GM18508 (cell line): ENCODE measurements around the gene IKZF4.
"Not testable (repeated sequence)": the region's sequence is repeated elsewhere in the genome, so short reads cannot be mapped to it uniquely, and the experiment has no call there.

ENCODE experiments used
- ATAC-seq: cut with Tn5 transposase; IDR thresholded peaks from one replicate; pipeline ENCODE4 v1.9.1; 2021; ENCODE audit warnings: moderate number of reproducible peaks; ENCODE audit not compliant: insufficient read depth, unreplicated experiment

The IKZF4 gene

DNA sequence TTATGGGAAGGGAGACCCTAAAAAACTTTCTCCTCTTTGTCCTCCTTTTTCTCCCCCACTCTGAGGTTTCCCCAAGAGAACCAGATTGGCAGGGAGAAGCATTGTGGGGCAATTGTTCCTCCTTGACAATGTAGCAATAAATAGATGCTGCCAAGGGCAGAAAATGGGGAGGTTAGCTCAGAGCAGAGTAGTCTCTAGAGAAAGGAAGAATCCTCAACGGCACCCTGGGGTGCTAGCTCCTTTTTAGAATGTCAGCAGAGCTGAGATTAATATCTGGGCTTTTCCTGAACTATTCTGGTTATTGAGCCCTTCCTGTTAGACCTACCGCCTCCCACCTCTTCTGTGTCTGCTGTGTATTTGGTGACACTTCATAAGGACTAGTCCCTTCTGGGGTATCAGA, 16.3 kb downstream of the IKZF4 start:
- no peak for ATAC-seq

DNA sequence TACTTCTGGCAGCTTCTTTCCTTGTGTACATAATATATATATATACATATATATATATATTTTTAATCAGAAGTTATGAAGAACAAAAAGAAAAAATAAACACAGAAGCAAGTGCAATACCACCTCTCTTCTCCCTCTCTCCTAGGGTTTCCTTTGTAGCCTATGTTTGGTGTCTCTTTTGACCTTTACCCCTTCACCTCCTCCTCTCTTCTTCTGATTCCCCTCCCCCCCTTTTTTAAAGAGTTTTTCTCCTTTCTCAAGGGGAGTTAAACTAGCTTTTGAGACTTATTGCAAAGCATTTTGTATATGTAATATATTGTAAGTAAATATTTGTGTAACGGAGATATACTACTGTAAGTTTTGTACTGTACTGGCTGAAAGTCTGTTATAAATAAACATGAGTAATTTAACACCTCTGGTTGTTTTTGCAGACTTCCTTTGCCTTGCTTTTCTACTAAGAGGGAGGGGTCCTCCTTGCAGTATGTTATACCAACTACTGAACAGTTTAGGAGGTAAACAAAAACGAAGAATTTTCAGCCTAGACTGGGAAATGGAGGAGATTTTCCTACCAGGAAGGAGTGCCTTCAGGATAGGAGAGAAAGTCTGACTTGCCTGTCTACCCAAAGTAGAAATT, 17.3 kb downstream of the IKZF4 start:
- ATAC-seq: no peak

DNA sequence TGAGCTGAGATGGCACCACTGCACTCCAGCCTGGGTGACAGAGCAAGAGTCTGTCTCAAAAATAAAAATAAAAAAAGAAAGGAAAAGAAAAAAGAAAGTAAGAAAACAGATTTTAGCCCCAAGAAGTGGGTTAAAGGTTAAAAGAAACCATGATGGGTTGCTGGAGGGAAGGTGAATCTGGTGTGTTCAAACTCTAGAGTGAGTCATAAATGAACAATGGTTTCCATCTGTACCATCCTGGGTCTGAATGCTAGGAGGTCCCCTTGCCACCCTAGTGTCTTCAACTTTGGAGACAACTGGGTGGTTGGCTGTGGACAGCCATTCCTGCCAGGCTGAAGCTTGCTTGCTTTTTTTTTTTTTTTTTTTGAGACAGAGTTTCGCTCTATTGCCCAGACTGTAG, 19.3 kb downstream of the IKZF4 start:
- no peak for ATAC-seq

DNA sequence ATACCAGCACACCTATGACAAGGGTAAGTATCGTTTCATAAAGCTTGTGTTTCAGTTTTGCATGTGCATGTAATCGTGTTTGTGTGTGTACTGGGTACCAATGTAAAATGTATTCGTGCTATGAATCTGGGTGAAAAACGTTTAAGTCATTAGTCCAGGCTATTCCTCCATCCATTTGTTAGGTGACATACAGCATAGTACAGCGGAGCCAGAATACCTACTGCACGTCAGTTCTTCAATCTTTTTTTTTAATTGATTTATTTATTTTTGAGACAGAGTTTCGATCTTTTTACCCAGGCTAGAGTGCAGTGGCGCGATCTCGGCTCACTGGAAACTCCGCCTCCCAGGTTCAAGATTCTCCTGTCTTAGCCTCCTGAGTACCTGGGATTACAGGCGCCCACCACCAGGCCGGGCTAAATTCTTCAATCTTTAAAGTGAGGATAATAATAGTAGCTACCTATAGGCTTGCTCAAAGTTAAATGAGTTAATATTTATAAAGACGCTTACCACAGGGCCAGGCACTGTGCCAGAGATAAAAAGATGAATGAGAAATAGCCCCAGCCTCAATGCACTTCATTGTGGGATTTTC, 20.2 kb downstream of the IKZF4 start:
- ATAC-seq: no peak

DNA sequence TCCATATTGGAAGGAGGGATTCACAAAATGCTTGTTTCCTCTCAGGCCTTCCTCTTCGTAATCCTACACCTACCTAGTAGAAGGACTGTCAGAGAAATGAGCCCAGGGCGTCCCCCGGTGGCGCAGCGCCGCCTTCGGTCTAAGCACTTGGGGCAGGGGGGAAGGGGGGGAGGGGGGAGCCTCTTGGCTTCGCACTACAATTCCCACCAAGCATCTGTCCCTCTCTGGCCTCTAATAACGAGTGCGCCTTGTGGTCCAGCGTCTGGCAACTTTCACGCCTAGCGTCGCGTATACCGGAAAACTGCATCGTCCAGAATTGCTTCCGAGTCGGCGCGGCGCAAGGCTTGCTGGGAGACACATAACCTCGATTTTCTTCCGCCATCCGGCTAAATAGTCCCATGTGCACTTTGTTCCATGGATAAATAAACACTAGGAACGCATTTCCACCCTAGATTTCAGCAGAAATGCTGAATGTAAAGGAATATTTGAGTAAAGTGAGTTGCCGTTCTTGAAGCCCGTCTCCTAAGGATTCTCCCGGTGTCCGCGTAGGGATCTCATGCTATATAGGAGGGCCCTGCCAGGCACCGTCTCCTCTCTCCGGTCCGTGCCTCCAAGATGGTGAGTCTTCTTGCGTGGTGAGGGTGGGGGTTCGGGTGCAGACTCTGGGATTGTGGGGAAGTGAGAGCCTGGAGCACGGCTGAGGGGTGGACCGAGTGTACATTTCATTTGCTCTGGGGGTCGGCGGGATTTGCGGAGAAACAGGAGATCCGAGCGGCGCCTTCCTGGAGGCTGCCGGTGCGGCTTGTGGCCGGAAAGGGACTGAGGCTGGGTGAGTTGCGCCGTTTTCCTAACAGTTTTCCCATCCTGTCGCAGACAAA, 20.9 kb downstream of the IKZF4 start, which contains the start of gene RPS26:
RPS26 (plus strand) TSS at position 367 of the 878 bp plus-strand sequence; CDS start at position 616, 249 bp downstream.
- peak; percentile 89 for ATAC-seq

DNA sequence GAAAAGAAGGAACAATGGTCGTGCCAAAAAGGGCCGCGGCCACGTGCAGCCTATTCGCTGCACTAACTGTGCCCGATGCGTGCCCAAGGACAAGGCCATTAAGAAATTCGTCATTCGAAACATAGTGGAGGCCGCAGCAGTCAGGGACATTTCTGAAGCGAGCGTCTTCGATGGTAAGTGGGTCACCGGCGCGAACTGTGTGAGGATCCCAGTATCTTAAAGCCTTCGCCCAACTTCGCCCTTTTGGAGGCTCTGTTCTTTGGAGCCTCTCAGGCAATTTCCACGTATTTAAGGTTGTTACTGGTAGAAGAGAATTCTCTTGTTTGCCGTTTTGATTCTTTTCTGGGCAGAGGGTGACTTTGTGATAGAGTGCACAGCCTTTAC, 21.6 kb downstream of the IKZF4 start:
- not testable (repeated sequence) for ATAC-seq

DNA sequence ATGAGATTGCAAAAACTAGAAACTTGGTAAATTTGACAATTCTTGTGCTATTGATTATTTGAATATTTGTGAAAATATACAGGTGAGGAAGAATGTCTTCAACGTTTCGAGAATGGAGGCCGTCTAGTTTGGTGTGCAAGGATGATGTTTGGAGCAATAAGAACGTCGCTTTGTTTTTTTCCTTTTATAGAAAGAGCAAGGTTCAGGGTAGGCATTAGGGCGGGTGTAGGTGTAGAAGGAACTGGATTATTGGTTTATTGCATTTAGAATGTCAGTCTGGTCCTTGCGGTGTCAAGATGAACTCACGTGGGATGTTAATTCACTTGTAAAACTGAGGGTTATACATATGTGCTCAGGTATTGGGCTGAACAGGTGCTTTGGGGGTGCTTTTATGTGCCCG, 22.0 kb downstream of the IKZF4 start:
- no peak for ATAC-seq

DNA sequence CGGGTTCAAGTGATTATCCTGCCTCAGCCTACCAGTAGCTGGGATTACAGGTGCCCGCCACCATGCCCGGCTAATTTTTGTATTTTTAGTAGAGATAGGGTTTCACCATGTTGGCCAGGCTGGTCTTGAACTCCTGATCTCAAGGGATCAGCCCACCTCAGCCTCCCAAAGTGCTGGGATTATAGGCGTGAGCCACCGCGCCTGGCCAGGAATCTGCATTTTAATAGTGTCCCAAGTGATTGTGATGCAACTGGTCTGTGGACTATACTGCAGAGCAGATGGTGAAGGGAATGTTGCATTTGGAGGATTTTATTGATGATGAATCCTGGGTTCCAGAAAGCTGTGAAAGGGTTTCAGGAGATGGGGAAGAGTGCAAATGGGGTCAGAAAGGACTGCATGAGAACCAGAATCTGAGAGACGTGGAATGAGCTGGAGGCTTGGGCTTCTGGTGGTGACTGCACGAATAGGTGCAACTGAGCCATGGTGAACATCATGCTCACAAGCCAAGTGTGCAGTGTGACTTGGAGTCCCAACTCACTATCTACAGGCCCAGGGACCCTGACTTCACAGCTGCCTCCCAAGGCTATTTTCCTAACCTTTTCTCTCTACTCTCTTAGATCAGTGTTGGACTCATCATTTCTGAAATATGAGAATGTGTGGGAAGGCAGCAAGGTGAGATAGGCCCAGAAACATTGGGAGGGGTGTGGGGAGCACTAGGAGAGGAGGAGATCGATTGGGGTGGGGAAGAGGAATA, 25.4 kb downstream of the IKZF4 start:
- ATAC-seq: no peak

DNA sequence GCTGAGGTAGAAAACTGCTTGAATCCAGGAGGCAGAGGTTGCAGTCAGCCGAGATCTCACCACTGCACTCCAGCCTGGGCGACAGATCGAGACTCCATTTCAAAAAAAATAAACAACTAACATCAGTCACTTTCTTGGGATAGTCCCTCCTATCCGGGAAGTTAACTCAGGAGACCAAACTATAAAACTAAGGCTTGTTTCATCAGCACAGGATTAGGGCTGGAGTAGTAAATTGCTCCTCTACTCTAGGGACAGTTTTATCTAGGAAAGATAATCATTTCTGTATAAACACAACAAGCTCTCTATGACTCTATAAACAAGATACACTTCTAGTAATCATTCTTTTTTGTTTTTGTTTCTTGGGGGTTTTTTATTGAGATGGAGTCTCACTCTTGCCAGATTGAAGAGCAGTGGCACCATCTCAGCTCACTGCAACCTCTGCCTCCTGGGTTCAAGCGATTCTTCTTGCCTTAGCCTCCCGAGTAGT, 32.6 kb downstream of the IKZF4 start:
- no peak for ATAC-seq

DNA sequence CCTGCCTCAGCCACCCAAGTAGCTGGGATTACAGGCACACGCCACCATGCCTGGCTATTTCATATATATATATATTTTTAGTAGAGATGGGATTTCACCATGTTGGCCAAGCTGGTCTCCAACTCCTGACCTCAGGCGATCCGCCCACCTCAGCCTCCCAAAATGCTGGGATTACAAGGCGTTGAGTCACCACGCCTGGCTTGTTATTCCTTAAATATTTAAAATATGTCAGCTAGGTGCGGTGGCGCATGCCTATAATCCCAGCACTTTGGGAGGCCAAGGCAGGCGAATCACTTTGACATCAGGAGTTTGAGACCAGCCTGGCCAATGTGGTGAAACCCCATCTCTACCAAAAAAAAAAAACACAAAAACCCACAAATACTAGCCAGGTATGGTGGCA, 39.1 kb downstream of the IKZF4 start:
- ATAC-seq: not testable (repeated sequence)

DNA sequence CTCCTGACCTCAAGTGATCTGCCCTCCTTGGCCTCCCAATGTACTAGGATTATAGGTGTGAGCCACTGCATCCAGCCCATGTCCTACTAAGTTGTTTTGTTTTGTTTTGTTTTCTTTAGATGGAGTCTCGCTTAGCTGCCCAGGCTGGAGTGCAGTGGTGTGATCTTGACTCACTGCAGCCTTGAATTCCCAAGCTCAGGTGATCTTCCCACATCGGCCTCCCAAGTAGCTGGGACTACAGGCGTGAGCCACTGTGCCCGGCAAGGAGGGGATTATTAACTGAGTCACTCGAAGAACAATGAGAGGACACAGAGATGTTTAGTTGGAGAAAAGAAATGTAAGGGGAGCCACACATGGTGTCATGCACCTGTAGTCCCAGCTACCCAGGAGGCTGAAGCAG, 41.1 kb downstream of the IKZF4 start:
- no peak for ATAC-seq

DNA sequence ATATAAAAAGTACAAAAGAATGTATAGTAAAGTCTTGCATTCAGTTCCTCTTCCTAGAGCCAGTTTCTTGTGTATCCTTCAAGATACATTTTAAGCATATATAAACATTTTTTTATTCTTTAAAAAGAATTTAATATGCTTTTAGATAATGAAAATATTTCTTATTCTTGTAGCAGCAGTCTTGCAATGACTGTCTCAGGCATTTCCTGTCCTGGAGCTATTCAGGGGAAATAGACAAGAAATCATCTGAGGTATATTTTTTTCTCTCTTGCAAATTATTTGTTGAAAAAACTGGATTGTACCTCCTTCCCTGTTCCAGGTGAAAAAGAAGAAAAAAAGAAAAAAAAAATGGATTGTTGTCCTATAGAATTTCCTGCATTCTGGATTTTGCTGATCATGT, 42.2 kb downstream of the IKZF4 start:
- ATAC-seq: no peak

DNA sequence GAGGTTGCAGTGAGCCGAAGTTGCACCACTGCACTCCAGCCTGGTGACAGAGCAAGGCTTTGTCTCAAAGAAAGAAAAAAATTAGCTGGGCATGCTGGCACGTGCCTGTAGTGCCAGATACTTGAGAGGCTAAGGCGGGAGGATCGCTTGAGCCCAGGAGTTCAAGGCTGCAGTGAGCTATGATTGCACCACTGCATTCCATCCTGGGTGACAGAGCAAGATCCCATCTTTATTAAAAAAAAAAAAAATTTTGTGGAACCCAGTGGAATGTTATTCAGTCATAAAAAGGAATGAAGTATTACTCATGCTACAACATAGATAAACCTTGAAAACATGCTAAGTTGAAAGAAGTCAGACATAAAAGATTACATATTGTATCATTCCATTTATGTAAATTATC, 50.8 kb downstream of the IKZF4 start:
- no peak for ATAC-seq

DNA sequence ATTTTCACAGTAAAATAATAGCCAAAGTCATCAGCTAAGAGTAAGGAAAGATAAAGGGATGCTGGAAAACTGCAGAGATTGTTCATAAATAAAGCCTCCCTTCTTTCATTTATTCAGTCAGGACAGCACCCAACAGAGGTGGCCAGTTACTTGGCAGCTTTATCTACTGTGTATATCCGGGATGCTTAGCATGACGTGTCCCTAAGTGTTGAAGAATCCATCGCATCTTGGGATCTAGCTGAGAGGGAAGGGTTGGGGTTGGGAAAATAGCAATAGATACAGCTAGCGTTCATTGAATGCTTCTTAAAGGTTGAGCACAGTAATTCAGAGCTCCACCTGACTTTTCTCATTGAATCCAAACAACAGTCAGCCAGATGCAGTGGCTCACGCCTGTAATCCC, 53.6 kb downstream of the IKZF4 start:
- ATAC-seq: no peak

DNA sequence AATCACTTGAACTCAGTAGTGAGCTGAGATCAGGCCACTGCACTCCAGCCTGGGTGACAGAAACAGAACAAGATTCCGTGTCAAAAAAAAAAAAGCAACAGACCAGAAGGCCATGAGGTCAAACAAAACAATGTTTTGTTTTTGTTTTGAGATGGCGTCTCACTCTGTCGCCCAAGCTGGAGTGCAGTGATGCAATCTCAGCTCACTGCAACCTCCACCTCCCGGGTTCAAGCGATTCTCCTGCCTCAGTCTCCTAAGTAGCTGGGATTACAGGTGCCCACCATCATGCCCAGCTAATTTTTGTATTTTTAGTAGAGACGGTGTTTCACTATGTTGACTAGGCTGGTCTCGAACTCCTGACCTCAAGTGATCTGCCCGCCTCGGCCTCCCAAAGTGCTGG, 57.1 kb downstream of the IKZF4 start:
- not testable (repeated sequence) for ATAC-seq

DNA sequence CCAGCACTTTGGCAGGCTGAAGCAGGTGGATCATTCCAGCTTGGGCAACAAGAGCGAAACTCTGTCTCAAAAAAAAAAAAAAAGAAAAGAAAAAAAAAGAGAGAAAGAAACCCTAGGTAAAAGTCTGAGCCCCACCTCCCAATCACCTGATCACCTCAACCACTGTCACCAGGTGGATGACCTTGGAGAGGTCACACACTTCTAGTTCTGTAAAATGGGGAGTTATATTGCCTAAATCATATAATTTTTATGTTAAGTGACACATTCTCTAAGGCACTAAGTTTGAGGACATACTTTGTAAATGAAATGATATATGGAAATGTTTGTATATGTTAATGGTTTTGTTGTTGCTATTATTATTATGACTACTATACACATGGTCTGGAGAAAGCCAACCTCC, 57.6 kb downstream of the IKZF4 start:
- ATAC-seq: no peak

DNA sequence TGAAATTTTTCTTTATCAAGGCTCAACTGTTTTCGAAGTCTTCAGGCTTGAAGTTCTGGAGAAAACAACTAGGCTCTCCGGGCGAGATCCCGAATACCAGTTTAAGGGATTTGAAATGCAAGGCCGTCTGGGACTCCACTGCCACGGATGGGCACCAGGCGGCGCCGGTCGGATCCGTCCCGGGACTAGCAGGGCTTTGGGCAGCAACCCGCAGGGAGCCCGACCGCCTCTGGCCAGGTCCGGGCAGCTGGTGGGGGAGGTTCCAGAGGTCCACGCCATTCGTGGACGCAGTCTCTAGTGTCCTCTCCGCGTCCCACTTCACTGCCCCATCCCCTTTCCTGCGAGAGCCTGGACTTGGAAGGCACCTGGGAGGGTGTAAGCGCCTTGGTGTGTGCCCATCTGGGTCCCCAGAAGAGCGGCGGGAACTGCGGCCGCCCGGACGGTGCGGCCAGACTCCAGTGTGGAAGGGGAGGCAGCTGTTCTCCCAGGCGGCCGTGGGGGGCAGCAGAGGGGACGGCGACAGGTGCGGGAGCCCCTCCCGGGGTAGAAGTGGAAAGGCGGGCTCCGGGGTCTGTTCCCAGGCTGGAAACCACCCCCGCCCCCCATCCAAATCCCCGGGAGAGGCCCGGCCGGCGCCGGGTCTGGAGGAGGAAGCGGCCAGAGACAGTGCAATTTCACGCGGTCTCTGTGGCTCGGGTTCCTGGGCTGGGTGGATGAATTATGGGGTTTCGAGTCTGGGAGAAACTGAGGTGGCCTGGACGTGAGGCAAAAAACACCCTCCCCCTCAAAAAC, 58.3 kb downstream of the IKZF4 start:
- no peak for ATAC-seq

DNA sequence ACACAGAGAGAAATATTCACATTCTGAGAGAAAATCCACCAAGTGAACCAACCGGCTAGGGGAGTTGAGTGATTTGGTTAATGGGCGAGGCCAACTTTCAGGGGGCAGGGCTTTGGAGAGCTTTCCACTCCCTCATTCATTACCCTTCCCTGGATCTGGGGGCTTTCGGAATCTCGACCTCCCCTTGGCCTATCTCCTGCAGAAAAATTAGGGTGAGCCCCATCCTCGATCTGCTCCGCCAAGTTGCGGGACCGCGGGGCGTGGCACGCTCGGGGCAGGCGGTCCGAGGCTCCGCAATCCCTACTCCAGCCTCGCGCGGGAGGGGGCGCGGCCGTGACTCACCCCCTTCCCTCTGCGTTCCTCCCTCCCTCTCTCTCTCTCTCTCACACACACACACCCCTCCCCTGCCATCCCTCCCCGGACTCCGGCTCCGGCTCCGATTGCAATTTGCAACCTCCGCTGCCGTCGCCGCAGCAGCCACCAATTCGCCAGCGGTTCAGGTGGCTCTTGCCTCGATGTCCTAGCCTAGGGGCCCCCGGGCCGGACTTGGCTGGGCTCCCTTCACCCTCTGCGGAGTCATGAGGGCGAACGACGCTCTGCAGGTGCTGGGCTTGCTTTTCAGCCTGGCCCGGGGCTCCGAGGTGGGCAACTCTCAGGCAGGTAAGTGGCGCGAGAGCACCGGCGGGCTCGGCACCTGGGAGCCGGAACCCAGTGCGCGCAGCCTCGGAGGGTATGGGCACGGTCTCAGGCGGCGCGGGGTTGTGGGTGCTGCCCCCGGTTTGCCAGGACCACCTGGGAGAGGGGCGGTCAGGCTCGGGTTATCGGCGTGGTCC, 59.1 kb downstream of the IKZF4 start, which contains the start of gene ERBB3:
ERBB3 (plus strand) TSS at position 443 of the 833 bp plus-strand sequence; CDS start at position 579, 136 bp downstream.
- no peak for ATAC-seq
